GM21515 (cell line): Measurements from ENCODE around the gene GMCL2.

Source experiments
- ATAC-seq: cut with Tn5 transposase; IDR thresholded peaks from one replicate; pipeline ENCODE4 v1.9.1; 2021; ENCODE audit not compliant: unreplicated experiment

Gene GMCL2

DNA sequence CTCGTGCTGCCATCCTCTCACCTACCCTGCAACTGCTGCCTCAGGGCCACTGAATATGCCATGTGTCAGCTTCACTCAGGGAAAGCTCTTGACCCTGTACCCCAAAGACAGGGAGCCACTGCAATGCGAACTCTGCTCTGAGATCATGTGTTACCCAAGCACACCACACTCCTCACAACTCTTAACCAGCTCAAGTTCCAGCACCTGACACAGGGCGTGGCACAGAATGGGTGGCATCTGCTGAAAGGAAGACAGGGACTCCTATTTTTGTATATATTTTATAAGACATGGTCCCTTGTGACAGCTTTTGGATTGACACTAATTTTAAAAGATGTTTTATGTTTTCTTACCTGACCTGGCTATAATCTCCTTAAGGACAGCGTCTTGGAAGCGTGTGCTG, 34.7 kb upstream of the GMCL2 start:
- ATAC-seq = no peak

DNA sequence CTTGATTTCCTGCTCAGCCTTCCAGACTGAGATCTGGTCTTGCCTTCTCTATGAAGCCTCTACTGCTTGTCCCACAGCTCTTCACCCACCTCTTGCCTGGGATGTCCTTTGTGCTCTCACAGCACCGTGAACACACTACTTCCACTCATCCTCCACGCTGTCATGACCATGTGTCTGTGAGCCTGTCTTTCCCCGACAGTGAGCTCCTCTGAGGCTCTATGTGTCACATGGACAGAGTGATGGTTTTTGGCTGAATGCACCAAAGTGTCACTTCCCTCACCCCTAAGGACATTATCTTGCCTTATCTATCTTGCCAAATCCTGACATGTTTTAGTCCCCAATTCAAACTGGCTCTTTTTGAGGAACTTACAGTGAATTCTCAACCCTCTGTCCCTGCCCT, 34.1 kb upstream of the GMCL2 start:
- no peak for ATAC-seq

DNA sequence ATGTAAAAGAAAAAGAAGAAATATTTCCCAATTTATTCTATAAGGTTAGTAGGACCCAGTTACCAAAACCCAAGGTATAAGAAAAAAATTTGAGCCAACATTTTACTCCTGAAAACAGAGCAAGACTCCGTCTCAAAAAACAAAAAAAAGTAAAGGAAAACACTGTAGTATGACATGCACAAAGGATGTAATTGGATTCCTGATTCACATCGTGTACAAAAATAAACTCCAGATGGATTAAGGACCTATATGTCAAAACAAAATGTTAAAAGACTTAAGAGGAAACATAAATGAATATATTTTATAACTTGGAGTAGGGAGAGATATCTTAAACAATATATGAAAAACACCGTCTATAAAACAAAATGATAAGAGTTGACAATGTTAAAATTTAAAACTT, 31.7 kb upstream of the GMCL2 start:
- no peak for ATAC-seq

DNA sequence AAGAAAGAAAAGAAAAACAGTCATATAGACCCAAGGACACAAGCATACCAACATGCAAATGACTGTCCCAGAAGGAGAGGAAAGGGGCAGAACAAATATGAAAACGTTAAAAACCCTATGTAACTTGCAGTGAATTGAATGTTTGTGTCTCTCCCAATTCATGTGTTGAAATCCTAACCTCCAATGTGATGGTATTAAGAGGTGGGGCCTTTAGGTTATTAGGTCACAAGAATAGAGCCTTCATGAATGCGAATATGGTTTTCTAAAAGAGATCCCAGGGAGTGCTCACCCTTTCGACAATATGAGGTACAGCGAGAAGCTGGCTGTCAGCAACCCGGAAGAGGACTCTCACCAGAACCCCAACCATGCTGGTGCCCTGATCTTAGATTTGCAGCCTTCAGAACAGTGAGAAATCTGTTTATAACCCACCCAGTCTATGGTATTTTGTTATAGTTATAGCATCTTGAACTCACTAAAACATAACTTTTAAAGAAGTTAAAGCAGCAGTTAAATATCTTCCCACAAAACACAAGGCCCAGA, 31.1 kb upstream of the GMCL2 start:
- no peak for ATAC-seq

DNA sequence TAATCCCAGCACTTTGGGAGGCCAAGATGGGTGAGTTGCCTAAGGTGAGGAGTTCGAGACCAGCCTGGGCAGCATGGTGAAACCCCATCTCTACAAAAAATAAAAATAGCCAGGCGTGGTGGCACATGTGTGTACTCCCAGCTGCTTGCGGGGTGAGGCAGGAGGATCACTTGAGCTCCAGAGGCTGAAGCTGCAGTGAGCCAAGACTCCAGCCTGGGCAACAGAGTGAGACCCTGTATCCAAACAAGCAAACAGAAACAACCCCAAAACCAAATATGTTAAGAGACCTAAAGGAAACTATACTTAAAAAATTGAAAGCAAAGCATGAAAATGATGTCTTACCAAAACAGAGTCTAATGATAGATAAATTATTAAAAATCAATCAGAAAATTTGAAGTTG, 29.6 kb upstream of the GMCL2 start:
- ATAC-seq = no peak

DNA sequence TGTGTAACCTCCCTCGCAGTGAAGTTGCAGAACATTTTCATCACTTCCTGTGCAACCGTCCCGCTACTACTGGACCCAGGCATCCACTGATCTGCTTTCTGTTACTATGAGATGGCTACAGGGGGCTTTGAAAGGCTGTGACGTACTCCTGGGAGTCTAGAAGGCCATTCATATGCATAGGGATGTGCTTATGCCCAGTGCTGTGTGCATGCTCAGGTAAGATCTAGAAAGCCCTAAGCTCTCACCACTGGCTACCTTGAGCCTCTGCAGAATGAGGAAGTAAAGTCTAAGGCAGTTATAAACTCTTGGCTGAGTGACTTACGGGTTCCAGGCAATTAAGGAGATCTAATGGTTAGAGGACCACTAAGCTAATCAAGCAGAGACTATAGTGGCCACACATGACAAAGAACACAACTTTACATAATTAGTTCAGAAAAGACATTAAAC, 28.9 kb upstream of the GMCL2 start:
- ATAC-seq = no peak

DNA sequence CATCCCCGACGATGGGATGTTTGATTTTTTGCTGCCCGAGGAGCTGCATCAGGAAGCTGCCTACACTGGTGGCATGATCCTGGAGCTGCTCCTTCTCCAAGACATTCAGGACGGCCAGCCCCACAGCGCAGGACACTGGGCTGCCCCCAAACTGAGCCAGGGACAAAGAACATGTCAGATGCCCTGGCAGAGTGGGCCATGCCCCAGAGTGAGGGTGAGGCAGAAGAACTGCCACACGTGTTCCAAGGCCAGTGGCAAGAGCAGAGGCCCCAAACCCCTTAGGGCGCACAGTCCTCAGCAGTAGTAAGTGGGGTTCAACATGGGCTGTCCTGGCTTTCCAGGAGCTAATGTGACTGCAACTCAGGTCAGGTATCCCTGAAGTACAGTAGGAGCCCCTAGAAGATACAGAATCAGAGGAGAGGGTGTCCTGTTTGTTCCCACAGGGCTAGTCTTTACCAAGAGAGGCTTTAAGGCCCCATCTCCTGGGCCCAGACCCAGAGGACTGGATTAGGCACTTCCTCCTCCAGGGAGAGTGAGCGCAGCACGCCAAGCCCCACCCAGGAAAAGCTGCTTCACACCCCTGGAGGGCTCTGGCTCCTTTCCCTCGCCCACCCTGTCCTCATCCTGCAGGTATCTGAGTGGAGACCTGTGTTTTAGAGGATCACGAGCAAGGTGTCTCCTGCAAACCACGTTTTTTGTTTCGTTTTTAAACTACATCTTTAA, 28.3 kb upstream of the GMCL2 start:
- no peak for ATAC-seq

DNA sequence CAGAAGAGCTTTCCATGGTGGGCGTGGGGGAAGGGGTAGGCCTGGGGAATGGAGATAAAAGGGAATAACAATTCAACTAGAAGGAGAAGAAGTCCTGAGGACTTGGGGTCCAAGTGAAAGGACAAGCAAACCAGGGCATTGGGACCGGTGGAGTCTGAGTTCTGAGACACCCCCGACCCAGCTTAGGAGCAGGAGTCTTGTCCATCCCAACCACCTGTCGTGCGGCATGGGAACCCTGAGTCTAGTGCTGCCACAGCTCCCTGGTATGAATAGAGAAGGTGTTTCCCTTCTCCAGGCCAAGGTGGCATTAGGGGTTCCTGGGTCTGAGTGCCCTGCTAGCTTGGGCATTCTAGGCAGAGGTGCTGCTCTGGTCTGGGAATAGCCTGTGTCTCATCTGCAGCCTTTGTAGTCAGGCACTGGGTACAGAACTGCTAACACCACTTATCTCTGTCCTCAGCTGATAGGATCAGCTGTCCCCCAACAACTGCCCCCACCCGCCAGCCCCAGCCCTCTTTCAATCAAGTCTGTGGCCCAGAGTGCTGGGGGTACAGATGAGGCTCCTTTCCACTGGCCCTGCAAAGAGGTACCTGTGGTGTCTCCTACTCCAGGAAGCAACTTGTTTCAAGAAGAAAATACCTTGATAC, 27.1 kb upstream of the GMCL2 start:
- no peak for ATAC-seq

DNA sequence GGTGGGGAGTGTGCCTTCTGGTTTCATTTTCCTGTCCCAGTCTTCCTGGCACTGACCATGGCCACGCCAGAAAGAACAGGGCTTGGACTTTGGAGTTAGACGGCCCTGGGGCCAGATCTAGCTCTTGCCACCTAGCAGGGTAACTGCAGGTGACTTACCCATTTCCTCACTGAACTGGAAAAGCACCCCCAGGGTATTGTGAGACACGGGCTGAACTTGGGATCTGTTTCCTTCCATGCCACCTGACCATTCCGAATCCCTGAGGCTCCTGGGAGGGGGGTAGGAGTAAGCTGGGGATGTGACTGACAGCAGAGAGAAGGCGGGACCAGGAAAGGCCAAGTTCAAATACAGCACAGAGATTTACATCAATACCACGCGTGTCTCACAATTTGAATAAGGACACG, 26.6 kb upstream of the GMCL2 start:
- ATAC-seq = no peak

DNA sequence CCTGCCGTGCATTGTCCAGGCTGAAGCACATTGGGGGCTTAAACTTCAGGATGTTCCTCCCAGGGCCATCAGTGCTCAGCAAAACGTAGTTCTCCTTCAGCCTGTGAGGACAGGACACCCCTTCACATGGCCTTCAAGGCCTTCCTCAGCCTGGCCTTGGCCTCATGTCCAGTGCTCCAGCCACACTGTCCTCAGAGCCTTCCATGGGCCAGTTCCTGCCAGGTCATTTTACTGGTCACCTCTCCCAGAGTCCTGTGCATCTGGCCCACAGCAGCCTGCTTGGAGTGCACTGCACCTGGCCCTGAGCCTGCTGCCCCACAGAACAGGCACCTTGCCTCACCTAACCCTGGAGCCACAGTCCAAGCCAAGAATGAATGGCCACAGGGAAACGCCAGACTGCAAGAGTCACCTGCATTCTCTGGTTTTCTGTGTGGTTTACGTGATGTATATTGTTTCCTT, 25.9 kb upstream of the GMCL2 start:
- ATAC-seq = no peak

DNA sequence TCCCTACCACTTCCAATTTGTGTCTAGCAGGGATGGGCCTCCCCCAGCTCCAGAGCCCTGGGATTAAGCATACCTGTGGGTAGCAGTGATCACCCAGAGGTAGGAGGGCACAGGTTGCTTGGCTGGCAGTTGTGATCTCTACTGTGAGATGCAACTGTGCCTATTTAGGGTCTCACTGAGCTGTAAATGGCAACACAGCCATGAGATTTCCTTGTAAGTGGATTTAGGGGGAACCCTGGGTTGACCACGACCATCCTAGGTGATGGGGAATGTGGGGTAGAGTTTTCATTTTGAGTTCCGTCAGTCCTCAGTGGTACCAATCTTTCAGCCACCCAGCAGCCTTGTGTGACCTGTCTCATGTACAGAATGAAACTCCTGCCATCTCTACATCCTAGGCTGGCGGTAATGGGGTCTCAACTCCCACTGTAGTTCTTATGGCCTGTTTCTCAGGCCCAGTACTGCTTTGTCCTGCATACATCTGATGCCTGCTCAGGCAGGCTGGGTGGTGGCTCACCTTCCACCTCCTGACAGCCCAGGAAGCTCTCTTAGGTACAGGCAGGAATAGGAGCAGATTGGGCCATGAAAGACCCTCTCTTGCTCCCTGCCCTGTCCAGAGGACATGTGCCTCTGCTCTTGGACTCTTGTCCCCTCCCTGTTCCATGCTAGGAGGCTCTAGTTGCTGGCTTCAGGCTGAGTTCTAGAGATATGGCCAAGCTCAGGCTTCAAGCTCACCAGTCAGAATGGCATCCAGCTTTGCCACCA, 25.3 kb upstream of the GMCL2 start:
- ATAC-seq = no peak

DNA sequence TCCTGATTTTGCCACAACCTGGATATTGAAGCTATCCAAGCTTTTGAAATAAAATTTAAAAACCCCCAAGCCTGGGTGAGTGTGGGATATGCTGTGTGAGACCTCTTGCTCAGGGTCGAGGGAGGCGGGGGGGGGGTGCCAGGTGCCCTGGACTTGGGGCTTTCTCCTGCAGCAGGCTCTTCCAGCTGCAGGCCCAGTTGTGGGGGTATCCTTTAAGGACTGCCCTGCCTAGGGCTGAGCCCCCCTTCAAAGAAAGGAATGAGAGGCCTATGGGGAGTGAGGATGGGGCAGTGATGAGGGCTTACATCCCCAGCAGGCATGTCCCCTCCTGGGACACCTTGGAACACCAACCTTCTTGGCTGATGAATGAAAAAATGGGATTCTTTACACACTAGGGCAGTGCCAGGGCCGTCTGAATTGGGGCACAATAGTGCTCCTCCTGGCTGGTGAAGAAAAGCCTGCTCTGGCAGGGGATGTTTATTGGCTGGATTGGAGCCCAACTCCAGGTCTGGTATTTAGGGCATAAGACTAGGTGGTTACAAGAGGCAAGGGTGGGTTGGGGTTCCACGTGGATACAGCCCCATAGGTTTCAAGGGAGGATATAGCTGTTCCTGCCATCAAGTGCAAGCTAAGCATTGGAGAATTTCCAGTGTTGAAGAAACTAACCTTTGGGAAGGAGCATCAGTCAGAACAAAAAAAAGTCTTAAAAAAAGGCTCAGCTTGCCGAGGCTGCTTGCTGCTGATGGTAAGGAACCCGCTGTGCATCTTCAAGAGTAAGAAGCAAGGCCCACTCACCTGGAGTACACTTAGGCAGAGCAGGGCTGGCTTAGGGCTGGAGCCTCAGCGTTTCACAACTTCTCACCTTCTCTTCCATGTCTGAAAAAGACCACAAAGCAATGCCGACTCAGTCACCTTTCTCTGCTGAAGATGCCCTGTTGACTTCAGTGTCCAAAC, 24.2 kb upstream of the GMCL2 start:
- no peak for ATAC-seq

DNA sequence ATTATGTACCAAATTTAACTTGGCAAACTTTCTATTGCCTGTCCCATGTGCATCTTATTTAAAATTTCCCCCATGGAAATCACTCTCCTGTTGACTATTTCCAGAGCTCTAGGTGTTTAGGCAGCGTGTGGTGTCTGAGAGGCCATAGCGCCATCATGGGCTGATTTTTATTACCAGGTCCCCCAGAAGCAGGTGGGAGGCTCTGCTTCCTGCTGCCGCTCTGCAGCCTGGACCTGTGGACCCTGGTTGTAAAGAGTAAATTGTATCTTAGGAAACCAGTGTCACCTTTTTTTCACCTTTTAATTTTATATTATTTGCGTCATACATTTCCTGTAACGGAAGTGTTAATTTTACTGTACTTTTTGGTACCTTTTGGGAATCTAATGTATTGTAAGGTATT, 23.5 kb upstream of the GMCL2 start:
- ATAC-seq = no peak

DNA sequence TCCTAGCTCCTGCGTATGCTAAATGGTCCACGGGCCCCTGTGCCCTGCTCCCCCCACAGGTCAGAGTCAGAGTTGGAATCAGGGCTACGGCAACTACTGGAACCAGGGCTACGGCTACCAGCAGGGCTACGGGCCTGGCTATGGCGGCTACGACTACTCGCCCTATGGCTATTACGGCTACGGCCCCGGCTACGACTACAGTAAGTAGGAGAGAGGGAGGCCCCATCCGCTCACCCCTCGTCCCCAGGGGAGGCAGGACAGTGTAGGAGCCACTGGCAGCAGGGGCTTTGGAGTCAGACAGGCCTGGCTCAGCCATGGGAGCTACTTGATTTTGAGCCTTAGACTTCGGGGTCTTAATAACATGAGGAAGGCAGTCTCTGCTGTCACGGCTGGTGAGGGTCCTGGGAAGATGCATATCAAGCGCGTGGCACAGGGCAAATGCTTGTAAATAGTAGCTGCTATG, 22.9 kb upstream of the GMCL2 start:
- no peak for ATAC-seq

DNA sequence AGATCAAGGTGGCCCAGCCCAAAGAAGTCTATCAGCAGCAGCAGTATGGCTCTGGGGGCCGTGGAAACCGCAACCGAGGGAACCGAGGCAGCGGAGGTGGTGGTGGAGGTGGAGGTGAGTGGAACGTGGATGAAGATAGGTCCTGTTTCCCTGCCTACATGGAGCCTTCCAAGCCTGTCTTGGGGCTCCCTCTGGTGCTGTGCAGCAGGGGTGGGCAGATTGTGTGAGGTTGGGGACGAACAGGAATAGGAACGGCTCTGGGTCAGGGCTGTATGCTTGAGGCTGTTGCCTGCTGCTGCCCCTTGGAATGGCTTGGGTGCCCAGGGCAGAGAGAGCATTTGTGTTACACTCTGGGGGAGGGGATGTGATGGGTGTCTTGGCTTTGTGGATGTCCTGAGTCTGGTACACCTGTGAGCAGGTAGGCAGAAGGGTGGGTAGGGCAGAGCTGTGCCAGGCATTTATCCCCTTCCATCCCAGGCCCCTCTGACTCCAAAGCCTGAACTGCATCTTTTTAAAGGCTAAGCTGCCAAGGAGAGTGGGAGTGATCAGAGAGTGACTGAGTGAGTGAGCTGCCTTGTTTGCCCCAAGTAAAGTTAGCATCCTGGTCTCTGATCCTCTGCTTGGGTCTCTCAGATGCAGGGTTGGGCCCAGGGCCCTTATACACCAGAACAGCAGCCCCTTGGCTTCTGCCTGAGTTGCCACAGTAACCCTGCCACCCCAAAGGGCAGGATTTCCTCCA, 22.3 kb upstream of the GMCL2 start:
- no peak for ATAC-seq

DNA sequence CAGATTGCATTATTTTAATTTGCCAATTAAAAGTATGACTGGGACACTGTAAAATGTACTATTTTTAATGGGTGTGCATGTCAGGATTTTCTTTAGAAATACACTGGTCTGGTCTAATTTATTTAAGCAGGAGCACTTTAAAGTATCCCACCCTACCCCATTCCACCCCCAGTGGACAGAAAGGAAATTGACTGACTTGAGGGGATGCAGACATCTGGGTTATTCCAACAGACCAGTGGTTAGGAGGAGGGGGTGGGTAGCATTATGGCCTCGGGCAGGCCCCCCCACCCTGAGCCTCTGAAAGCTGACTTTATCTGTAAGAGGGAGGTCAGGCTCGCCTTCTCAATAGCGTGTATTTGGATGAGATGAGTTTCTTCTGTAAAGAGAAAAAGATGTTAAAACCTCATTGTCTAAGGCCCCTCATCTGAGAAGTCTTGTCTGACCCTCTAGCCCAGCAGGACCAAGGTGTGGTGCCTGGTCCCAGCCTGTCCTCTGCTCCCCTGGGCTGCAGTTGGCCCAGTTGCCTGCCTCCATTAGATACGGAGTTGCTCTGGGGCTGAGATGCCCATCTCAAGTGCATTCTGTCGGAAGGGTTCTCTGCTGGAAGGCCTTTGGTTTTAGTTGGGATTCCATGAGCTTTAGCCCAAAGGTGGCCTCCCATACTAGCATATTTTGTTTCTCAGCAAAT, 21.5 kb upstream of the GMCL2 start:
- no peak for ATAC-seq

DNA sequence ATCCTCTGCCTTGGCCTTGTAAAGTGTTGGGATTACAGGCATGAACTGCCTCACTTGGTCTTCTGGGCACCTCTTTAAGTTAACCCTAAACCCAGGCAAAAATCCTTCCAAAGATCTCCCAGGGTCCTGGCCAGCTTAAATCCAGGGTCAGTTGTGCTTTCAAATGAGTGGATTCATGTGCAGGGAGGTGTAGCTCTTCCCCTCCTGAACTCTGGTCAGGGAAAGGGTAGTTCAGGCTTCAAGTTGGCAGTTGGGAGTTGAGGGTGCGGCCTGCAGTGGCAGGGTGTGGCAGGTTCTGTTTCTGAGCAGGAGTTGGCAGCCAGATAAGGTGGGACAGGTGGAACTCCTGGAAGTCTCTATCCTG, 20.7 kb upstream of the GMCL2 start:
- no peak for ATAC-seq

DNA sequence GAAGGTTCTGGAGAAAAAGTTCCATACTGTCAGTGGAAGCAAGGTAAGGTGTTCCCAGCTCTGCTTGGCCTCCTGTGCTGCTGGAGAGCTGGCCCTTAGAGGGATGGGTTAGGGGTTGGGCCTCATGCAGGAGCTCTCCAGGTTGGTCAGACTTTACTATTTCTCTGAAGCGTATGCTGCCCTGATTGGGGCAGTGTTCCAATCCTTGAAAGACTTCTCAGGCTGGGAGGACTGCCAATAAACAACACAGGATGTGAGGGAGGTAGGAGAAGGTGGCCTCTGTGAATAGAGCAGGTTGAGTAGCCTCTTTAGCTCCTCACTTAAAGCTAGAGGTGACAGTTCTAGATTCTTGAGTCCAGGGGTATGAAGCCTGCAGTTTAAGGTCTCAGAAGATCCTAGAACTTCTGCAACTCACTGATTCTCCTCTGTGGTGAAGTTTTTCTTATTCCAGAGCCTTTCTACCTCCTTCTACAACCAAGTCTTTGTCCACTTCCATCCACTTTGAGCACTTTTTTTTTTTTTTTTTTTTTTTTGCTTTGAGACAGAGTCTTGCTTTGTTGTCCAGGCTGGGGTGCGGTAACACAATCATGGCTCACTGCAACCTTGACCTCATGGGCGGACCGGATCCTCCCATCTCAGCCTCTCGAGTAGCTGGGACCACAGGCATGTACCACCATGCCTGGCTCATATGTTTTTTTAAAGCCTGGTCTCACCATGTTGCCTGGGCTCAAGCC, 20.2 kb upstream of the GMCL2 start:
- no peak for ATAC-seq
